ENCODE data around the gene STX17. TPM values are rescaled to one million over a fixed set of nuclear protein-coding genes. Genes with fewer than 3 reads are reported as not detected.
"Not testable (repeated sequence)": the region's sequence is repeated elsewhere in the genome, so short reads cannot be mapped to it uniquely, and the experiment has no call there.

The STX17 gene
- total RNA-seq, 4 donors from 2014 or later: 6.7 to 363 (median 37.1) TPM

DNA sequence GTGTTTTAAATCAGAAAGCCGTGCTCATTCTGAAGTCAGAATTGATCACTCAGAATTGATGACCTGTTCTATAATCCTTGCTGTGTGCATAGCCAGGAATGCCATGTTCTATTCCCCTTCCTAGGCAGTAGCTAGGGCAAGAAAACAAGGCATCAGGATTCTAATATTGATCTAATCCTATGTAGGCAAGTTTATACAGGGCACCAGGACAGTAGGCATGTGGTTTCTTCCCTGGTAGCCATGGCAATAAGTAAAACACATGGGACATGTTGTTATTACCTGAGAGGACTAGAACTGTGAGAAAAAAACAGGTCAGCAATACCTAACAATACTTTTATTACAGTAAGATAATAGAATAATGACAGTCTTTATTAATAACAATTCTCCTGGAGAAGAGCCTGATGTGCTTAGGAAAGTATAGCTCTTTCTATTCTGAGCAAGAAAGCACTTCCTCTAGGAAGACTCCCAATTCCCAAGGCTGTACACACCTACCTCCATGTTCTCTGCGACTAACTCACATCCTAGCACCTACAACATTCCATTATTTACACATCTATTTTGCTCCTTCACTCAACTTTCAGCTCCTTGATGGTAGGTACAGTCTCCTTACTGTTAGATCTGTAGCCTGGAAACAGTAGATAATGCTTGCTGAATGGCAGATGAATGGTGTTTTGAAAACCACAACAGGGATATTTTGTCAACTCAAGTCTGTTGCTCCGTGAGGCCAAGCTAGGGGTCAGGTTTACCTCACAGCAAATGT, 70.8 kb downstream of the STX17 start:
- Histone ChIP-seq H3K9me3 (no peaks in the 10 kb centered on the region), H3K27me3 (no peaks in the 10 kb centered on the region), H3K36me3 (peaks cover 0 to 5% (median 0%) of the 10 kb centered on the region in 4 donors), H3K27ac (no peak overlapping the region), H3K4me3 (no peak overlapping the region), H3K4me1 (no peaks in the 10 kb centered on the region)
- no peak for TF ChIP-seq POLR2AphosphoS5 (IDR thresholded peaks at IDR 0.05)
- no peak for TF ChIP-seq EP300 (IDR thresholded peaks at IDR 0.05; ENCODE audit: low read depth)
- TF ChIP-seq POLR2A (IDR thresholded peaks at IDR 0.05): no peak
- TF ChIP-seq, protein P1, sequence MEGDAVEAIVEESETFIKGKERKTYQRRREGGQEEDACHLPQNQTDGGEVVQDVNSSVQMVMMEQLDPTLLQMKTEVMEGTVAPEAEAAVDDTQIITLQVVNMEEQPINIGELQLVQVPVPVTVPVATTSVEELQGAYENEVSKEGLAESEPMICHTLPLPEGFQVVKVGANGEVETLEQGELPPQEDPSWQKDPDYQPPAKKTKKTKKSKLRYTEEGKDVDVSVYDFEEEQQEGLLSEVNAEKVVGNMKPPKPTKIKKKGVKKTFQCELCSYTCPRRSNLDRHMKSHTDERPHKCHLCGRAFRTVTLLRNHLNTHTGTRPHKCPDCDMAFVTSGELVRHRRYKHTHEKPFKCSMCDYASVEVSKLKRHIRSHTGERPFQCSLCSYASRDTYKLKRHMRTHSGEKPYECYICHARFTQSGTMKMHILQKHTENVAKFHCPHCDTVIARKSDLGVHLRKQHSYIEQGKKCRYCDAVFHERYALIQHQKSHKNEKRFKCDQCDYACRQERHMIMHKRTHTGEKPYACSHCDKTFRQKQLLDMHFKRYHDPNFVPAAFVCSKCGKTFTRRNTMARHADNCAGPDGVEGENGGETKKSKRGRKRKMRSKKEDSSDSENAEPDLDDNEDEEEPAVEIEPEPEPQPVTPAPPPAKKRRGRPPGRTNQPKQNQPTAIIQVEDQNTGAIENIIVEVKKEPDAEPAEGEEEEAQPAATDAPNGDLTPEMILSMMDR (IDR thresholded peaks at IDR 0.05): no peak
- WGBS, 2 donors (ENCODE audit: low coverage in 1 of 2): 95 to 100% methylated on average over 1 to 3 of the region's 3 CpGs
- DNase-seq: no peak
- in situ Hi-C loops (cut with MboI; ENCODE audit: low pct_ligation_motif_present in 1 of 4, low pct_unique_long_range_greater_than_20kb in 1 of 4, low sequenced_read_pairs in 3 of 4) (no loop called here), intact Hi-C loops (cut with DNase I; ENCODE audit: low total_unique reads) (no loop called here)

DNA sequence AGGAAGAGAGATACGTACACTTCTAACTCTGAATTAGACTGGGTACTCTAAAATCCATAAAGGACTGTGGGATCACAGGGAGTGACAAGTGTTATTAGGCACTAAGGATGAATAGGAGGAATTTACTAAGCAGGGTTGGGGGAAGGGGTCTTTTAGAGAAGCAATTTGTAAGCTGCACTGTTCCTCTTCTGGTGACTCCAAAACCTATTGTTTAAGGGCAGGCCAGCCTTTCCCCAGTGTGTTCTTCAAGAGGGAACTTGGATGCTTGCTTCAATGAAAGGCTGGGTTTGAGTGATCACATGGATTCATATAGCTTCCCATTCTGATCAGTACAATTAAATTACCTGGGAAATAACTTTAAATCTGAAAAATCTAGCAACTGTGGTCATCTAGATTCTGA, 71.8 kb downstream of the STX17 start:
- no peaks in the 10 kb centered on the region for H3K27me3 ChIP-seq
- no peaks in the 10 kb centered on the region for H3K4me1 ChIP-seq
- no peaks in the 10 kb centered on the region for H3K9me3 ChIP-seq
- TF ChIP-seq EP300 (IDR thresholded peaks at IDR 0.05; ENCODE audit: low read depth): no peak
- no peak for TF ChIP-seq POLR2A (IDR thresholded peaks at IDR 0.05)
- 94 to 100% methylated on average over 1 of the region's 1 CpG for WGBS, 2 donors (ENCODE audit: low coverage in 1 of 2)
- in situ Hi-C loops (cut with MboI; ENCODE audit: low pct_ligation_motif_present in 1 of 4, low pct_unique_long_range_greater_than_20kb in 1 of 4, low sequenced_read_pairs in 3 of 4) (no loop called here), intact Hi-C loops (cut with DNase I; ENCODE audit: low total_unique reads) (no loop called here)
- H3K4me3 ChIP-seq: no peak overlapping the region
- H3K27ac ChIP-seq: no peak overlapping the region
- no peak for DNase-seq
- peaks cover 0 to 5% (median 0%) of the 10 kb centered on the region in 4 donors for H3K36me3 ChIP-seq

DNA sequence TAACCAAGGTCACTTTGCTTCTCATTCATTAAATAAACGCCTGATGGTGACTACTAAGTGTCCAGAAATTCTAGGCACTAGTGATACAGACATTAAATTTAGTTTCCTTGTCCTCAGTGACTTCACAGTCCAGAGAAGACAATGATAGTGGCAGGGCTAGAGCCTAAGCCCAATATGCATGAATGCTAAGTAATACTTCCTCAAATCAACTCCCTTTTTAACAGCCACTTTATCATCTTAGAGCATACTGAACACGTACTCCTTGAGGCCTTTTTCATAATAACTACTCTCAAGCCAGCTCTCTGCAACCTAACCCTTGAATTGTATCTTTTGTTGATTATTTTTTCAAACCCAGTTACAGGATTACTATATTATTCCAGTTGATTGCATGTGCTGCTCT, 74.1 kb downstream of the STX17 start:
- Histone ChIP-seq H3K36me3 (peaks cover 0 to 2% (median 0%) of the 10 kb centered on the region in 4 donors), H3K4me3 (no peak overlapping the region), H3K27me3 (no peaks in the 10 kb centered on the region), H3K4me1 (no peaks in the 10 kb centered on the region), H3K9me3 (no peaks in the 10 kb centered on the region), H3K27ac (no peak overlapping the region)
- in situ Hi-C loops (cut with MboI; ENCODE audit: low pct_ligation_motif_present in 1 of 4, low pct_unique_long_range_greater_than_20kb in 1 of 4, low sequenced_read_pairs in 3 of 4) (no loop called here), intact Hi-C loops (cut with DNase I; ENCODE audit: low total_unique reads) (no loop called here)
- 88 to 94% methylated on average over 2 of the region's 2 CpGs for WGBS, 2 donors (ENCODE audit: low coverage in 1 of 2)
- no peak for DNase-seq
- TF ChIP-seq POLR2A (IDR thresholded peaks at IDR 0.05) (no peak), POLR2AphosphoS5 (IDR thresholded peaks at IDR 0.05) (no peak)
- TF ChIP-seq, protein P1 (IDR thresholded peaks at IDR 0.05): no peak

DNA sequence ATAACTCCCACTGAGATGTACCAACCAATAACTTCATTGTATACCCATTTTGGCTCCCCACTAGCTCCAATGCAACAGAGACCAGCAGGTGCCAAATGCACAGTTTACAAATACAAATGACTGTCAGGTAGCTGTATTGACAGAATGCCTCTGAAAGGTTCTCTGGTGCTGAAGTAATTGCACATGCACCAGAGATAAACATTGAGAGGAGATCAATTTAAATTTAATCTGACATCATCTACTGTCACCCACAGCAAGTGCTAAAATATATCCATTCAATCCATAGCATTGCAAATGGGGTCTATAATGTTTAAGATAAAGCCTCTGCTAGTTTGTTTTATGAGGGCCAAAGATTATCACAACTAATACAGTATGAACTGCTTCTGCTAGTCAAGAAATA, 80.2 kb downstream of the STX17 start:
- H3K27me3 ChIP-seq: no peaks in the 10 kb centered on the region
- H3K9me3 ChIP-seq: no peaks in the 10 kb centered on the region
- H3K4me3 ChIP-seq: no peak overlapping the region
- H3K4me1 ChIP-seq: no peaks in the 10 kb centered on the region
- no peak overlapping the region for H3K27ac ChIP-seq
- intact Hi-C loops (cut with DNase I; ENCODE audit: low total_unique reads): no loop called here
- TF ChIP-seq POLR2AphosphoS5 (IDR thresholded peaks at IDR 0.05) (no peak), POLR2A (IDR thresholded peaks at IDR 0.05) (no peak), EP300 (IDR thresholded peaks at IDR 0.05; ENCODE audit: low read depth) (no peak)
- TF ChIP-seq, protein P1 (IDR thresholded peaks at IDR 0.05): no peak
- in situ Hi-C loops (cut with MboI; ENCODE audit: low pct_ligation_motif_present in 1 of 4, low pct_unique_long_range_greater_than_20kb in 1 of 4, low sequenced_read_pairs in 3 of 4): no loop called here
- DNase-seq: no peak
- peaks cover 0 to 20% (median 0%) of the 10 kb centered on the region in 4 donors for H3K36me3 ChIP-seq

DNA sequence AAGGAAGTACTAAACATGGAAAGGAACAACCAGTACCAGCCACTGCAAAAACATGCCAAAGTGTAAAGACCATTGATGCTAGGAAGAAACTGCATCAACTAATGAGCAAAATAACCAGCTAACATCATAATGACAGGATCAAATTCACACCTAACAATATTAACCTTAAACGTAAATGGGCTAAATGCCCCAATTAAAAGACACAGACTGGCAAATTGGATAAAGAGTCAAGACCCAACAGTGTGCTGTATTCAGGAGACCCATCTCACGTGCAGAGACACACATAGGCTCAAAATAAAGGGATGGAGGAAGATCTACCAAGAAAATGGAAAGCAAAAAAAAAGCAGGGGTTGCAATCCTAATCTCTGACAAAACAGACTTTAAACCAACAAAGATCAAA, 84.1 kb downstream of the STX17 start:
- H3K27ac ChIP-seq; H3K4me1 ChIP-seq; H3K27me3 ChIP-seq; H3K9me3 ChIP-seq; intact Hi-C loops (cut with DNase I; ENCODE audit: low total_unique reads); H3K4me3 ChIP-seq; DNase-seq; in situ Hi-C loops (cut with MboI; ENCODE audit: low pct_ligation_motif_present in 1 of 4, low pct_unique_long_range_greater_than_20kb in 1 of 4, low sequenced_read_pairs in 3 of 4): not testable (repeated sequence)
- H3K36me3 ChIP-seq: peaks cover 0 to 23% (median 0%) of the 10 kb centered on the region in 4 donors
- WGBS, 2 donors (ENCODE audit: low coverage in 1 of 2): 95 to 100% methylated on average over 1 to 2 of the region's 2 CpGs
